Neural cell (in vitro differentiated cells): Measurements from ENCODE around the gene SLC37A2. TPM values are rescaled to one million over a fixed set of nuclear protein-coding genes. Genes with fewer than 3 reads are reported as not detected.

Experiments used
- H2AFZ ChIP-seq: fragments of 200-600, 300-800 bp; sonication (generic), shearing (Covaris generic); 2 replicates; pipeline ENCODE4 v1.6.0; 2014; ENCODE audit warnings: low read depth, mild to moderate bottlenecking, antibody characterized with exemption, low read length, moderate library complexity
- H3F3A ChIP-seq: fragments of 200-600 bp; shearing (Covaris generic); 2 replicates; pipeline ENCODE4 v1.6.1; 2016; ENCODE audit warnings: mild to moderate bottlenecking, moderate library complexity, mixed read lengths, antibody characterized with exemption, low read length; ENCODE audit not compliant: insufficient read depth, poor library complexity, severe bottlenecking
- H3K27ac ChIP-seq: fragments of 200-600, 300-800 bp; sonication (generic), shearing (Covaris generic); 2 replicates; pipeline ENCODE4 v1.5.1; 2014; ENCODE audit warnings: mild to moderate bottlenecking, low read length, moderate library complexity
- H3K27me3 ChIP-seq: fragments of 300-800, 200-600 bp; sonication (generic), shearing (Covaris generic); 2 replicates; pipeline ENCODE4 v1.6.0; 2014; ENCODE audit warnings: mild to moderate bottlenecking, low read depth, low read length, moderate library complexity; ENCODE audit not compliant: insufficient read depth
- H3K36me3 ChIP-seq: fragments of 300-800, 200-600 bp; sonication (generic), shearing (Covaris generic); 2 replicates; pipeline ENCODE4 v1.5.1; 2014; ENCODE audit warnings: mild to moderate bottlenecking, antibody characterized with exemption, low read length, moderate library complexity; ENCODE audit not compliant: insufficient read depth
- H3K4me2 ChIP-seq: fragments of 300-800, 200-600 bp; sonication (generic), shearing (Covaris generic); 2 replicates; pipeline ENCODE4 v1.6.0; 2014; ENCODE audit warnings: mild to moderate bottlenecking, low read length
- H3K4me3 ChIP-seq: fragments of 300-800, 200-600 bp; sonication (generic), shearing (Covaris generic); 2 replicates; pipeline ENCODE4 v1.5.1; 2014; ENCODE audit warnings: mild to moderate bottlenecking, low read length, moderate library complexity
- H3K79me2 ChIP-seq: fragments of 200-600 bp; shearing (Covaris generic); replicated peaks from 2 replicates; pipeline ENCODE4 v1.6.0; 2014; ENCODE audit warnings: mild to moderate bottlenecking, low read length, moderate library complexity; ENCODE audit not compliant: insufficient read depth
- H3K9ac ChIP-seq: fragments of 300-800, 200-600 bp; sonication (generic), shearing (Covaris generic); 2 replicates; pipeline ENCODE4 v1.6.1; 2016; ENCODE audit warnings: mild to moderate bottlenecking, low read length, mixed read lengths
- H3K9me2 ChIP-seq: fragments of 200-600 bp; shearing (Covaris generic); 2 replicates; pipeline ENCODE4 v1.6.1; 2016; ENCODE audit warnings: mild to moderate bottlenecking, low read length, mixed read lengths; ENCODE audit not compliant: insufficient read depth
- H3K9me3 ChIP-seq: fragments of 200-600, 300-800 bp; sonication (generic), shearing (Covaris generic); 2 replicates; pipeline ENCODE4 v1.6.1; 2016; ENCODE audit warnings: mild to moderate bottlenecking, mixed run types, low read length, moderate library complexity, mixed read lengths
- H4K20me1 ChIP-seq: fragments of 200-600 bp; shearing (Covaris generic); 2 replicates; pipeline ENCODE4 v1.6.1; 2016; ENCODE audit warnings: mild to moderate bottlenecking, mixed run types; ENCODE audit not compliant: insufficient read depth
- EP300 ChIP-seq: fragments of 450-650 bp; conservative IDR thresholded peaks from 2 replicates; pipeline ENCODE4 v1.6.1; 2014; ENCODE audit warnings: antibody characterized with exemption, mild to moderate bottlenecking, moderate library complexity; ENCODE audit not compliant: poor library complexity, severe bottlenecking
- EZH2 ChIP-seq: fragments of 200-600, 300-800 bp; shearing (Covaris generic), sonication (generic); IDR thresholded peaks from 2 replicates; pipeline ENCODE4 v1.6.1; 2014; ENCODE audit warnings: antibody characterized with exemption, low read length, borderline replicate concordance, mild to moderate bottlenecking; ENCODE audit not compliant: insufficient read depth, poor library complexity, severe bottlenecking
- MXI1 ChIP-seq: fragments of 450-650 bp; conservative IDR thresholded peaks from 2 replicates; pipeline ENCODE4 v1.6.1; 2014; ENCODE audit warnings: antibody characterized with exemption, mild to moderate bottlenecking; ENCODE audit not compliant: poor library complexity, severe bottlenecking
- POLR2AphosphoS5 ChIP-seq: IDR thresholded peaks from 2 replicates; pipeline ENCODE4 v1.6.1; 2012
- RAD21 ChIP-seq: fragments of 450-650 bp; conservative IDR thresholded peaks from 2 replicates; pipeline ENCODE4 v1.6.1; 2014; ENCODE audit warnings: antibody characterized with exemption, mild to moderate bottlenecking, moderate library complexity
- REST ChIP-seq: IDR thresholded peaks from 2 replicates; pipeline ENCODE4 v1.6.1; 2012; ENCODE audit warnings: borderline replicate concordance
- SMC3 ChIP-seq: fragments of 450-650 bp; conservative IDR thresholded peaks from 2 replicates; pipeline ENCODE4 v1.6.1; 2014; ENCODE audit warnings: antibody characterized with exemption, mild to moderate bottlenecking, moderate library complexity; ENCODE audit not compliant: poor library complexity
- TAF1 ChIP-seq: IDR thresholded peaks from 2 replicates; pipeline ENCODE4 v1.6.1; 2012; ENCODE audit warnings: low read depth
- polyA plus RNA-seq: library from polyadenylated mRNA; depleted of rRNA; stranded (reverse); fragments of >200 nt; gene quantifications from 2 replicates; pipeline ENCODE4 v1.2.3, GENCODE V29; 2014
- TF ChIP-seq, protein P1 (sequence below): fragments of 450-650 bp; IDR thresholded peaks from 2 replicates; pipeline ENCODE4 v1.5.1; 2014; ENCODE audit warnings: antibody characterized with exemption, mild to moderate bottlenecking, moderate library complexity; ENCODE audit not compliant: poor library complexity, severe bottlenecking

Gene SLC37A2
- polyA plus RNA-seq, 1 donor from 2014 or later, result 0.12 TPM

DNA sequence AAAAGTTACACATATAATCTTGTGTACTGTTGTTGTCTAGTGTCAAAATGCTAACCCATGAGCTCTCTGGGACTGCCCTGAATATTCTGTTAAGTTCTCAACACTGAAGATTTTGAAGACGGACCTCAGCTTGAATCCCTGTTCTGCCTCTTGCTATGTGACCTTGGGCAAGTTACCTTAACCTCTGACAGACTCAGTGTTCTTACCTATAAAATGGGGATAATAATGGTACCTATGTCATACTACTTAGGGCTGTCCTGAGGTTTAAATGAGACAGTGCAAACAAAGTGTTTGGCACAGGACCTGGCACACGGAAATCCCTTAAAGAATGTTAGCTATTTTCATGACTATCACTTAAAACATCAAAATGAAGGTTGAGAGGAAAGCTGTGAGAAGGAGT, 37.0 kb downstream of the SLC37A2 start:
- Histone ChIP-seq H2AFZ (no peak overlapping the region), H3K36me3 (no peaks in the 10 kb centered on the region), H3K4me2 (no peak overlapping the region), H3F3A (no peaks in the 10 kb centered on the region), H3K9me2 (no peaks in the 10 kb centered on the region), H4K20me1 (no peaks in the 10 kb centered on the region), H3K4me3 (no peak overlapping the region), H3K9me3 (no peaks in the 10 kb centered on the region), H3K79me2 (no peaks in the 10 kb centered on the region), H3K27me3 (no peaks in the 10 kb centered on the region), H3K9ac (no peak overlapping the region), H3K27ac (no peak overlapping the region)
- TF ChIP-seq EP300 (no peak), SMC3 (no peak), MXI1 (no peak), EZH2 (no peak), TAF1 (no peak), RAD21 (no peak), REST (no peak), POLR2AphosphoS5 (no peak)
- TF ChIP-seq, protein P1, sequence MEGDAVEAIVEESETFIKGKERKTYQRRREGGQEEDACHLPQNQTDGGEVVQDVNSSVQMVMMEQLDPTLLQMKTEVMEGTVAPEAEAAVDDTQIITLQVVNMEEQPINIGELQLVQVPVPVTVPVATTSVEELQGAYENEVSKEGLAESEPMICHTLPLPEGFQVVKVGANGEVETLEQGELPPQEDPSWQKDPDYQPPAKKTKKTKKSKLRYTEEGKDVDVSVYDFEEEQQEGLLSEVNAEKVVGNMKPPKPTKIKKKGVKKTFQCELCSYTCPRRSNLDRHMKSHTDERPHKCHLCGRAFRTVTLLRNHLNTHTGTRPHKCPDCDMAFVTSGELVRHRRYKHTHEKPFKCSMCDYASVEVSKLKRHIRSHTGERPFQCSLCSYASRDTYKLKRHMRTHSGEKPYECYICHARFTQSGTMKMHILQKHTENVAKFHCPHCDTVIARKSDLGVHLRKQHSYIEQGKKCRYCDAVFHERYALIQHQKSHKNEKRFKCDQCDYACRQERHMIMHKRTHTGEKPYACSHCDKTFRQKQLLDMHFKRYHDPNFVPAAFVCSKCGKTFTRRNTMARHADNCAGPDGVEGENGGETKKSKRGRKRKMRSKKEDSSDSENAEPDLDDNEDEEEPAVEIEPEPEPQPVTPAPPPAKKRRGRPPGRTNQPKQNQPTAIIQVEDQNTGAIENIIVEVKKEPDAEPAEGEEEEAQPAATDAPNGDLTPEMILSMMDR, result no peak

- H3K27me3 ChIP-seq, result no peaks in the 10 kb centered on the region
- no peaks in the 10 kb centered on the region for H3F3A ChIP-seq
- no peak overlapping the region for H2AFZ ChIP-seq
- no peaks in the 10 kb centered on the region for H4K20me1 ChIP-seq
- H3K4me2 ChIP-seq, result no peak overlapping the region
- H3K4me3 ChIP-seq, result no peak overlapping the region
- H3K79me2 ChIP-seq, result no peaks in the 10 kb centered on the region
- H3K9me2 ChIP-seq, result no peaks in the 10 kb centered on the region
- H3K36me3 ChIP-seq, result peaks cover 2% of the 10 kb centered on the region
- H3K9ac ChIP-seq, result no peak overlapping the region
- H3K9me3 ChIP-seq, result no peaks in the 10 kb centered on the region
- TF ChIP-seq EP300 (no peak), MXI1 (no peak), RAD21 (no peak), POLR2AphosphoS5 (no peak)
- H3K27ac ChIP-seq, result no peak overlapping the region
Measured at GRCh38 chr11:125101596-125101995, 38.5 kb downstream of the SLC37A2 start.

GRCh38 chr11:125102025-125102424, 38.9 kb downstream of the SLC37A2 start:
- no peak for TF ChIP-seq EP300
- no peak for TF ChIP-seq REST
- TF ChIP-seq TAF1, result no peak
- TF ChIP-seq RAD21, result no peak
- no peak for TF ChIP-seq MXI1
- TF ChIP-seq, protein P1, result no peak
- no peak for TF ChIP-seq POLR2AphosphoS5
- no peak for TF ChIP-seq SMC3
- no peak for TF ChIP-seq EZH2
- Histone ChIP-seq H3K27ac (no peak overlapping the region), H2AFZ (no peak overlapping the region), H3K79me2 (no peaks in the 10 kb centered on the region), H3K4me2 (no peak overlapping the region), H3K36me3 (peaks cover 6% of the 10 kb centered on the region), H4K20me1 (no peaks in the 10 kb centered on the region), H3K9ac (no peak overlapping the region), H3K4me3 (no peak overlapping the region), H3F3A (no peaks in the 10 kb centered on the region), H3K9me2 (no peaks in the 10 kb centered on the region), H3K27me3 (no peaks in the 10 kb centered on the region), H3K9me3 (no peaks in the 10 kb centered on the region)
